Nephron (organoid): ENCODE data around the gene TPM4.

ENCODE experiments used
- H3K27ac Mint-ChIP-seq, 3 experiments: 2 replicates each; pipeline ENCODE4 v1.8.0; 2020; ENCODE audit warnings: mixed read lengths in 3 of 3, mild to moderate bottlenecking in 2 of 3, moderate library complexity in 1 of 3
- H3K27me3 Mint-ChIP-seq: 2 replicates; pipeline ENCODE4 v1.8.0; 2021; ENCODE audit warnings: low read depth, mild to moderate bottlenecking, moderate library complexity, mixed read lengths
- H3K36me3 Mint-ChIP-seq: 2 replicates; pipeline ENCODE4 v1.8.0; 2020; ENCODE audit warnings: low read depth, mixed read lengths
- H3K4me1 Mint-ChIP-seq: 2 replicates; pipeline ENCODE4 v1.8.0; 2020; ENCODE audit warnings: mixed read lengths
- H3K4me3 Mint-ChIP-seq, 3 experiments: 2 replicates each; pipeline ENCODE4 v1.8.0; 2020; ENCODE audit warnings: mild to moderate bottlenecking in 3 of 3, mixed read lengths in 3 of 3, moderate library complexity in 2 of 3
- H3K9me3 Mint-ChIP-seq: 2 replicates; pipeline ENCODE4 v1.8.0; 2020; ENCODE audit warnings: mixed read lengths
- CTCF ChIP-seq, 3 experiments: fragments of 200-600 bp; sonication (generic); IDR thresholded peaks; one replicate each; pipeline ENCODE4 v1.5.0; 2021; ENCODE audit warnings: antibody characterized with exemption in 3 of 3; ENCODE audit not compliant: unreplicated experiment in 3 of 3

Gene TPM4

GRCh38 chr19:16052353-16052752 is 23.9 kb upstream of the TPM4 start:
- Mint-ChIP-seq H3K4me1 (no peaks in the 10 kb centered on the region), H3K27me3 (peaks cover 17% of the 10 kb centered on the region), H3K9me3 (peaks cover 10% of the 10 kb centered on the region), H3K36me3 (no peaks in the 10 kb centered on the region), H3K4me3 (no peak overlapping the region), H3K27ac (no peak overlapping the region)
- no peak for TF ChIP-seq CTCF (IDR thresholded peaks at IDR 0.05; ENCODE audit: unreplicated experiment in 3 of 3)

GRCh38 chr19:16057062-16057461 is 19.2 kb upstream of the TPM4 start:
- H3K9me3 Mint-ChIP-seq, result peaks cover 22% of the 10 kb centered on the region

GRCh38 chr19:16060294-16060693 is 16.0 kb upstream of the TPM4 start:
- H3K27me3 Mint-ChIP-seq, result peaks cover 8% of the 10 kb centered on the region
- H3K4me3 Mint-ChIP-seq, result no peak overlapping the region
- H3K36me3 Mint-ChIP-seq, result no peaks in the 10 kb centered on the region
- no peak for TF ChIP-seq CTCF (IDR thresholded peaks at IDR 0.05; ENCODE audit: unreplicated experiment in 3 of 3)
- H3K9me3 Mint-ChIP-seq, result peaks cover 24% of the 10 kb centered on the region
- no peaks in the 10 kb centered on the region for H3K4me1 Mint-ChIP-seq
- H3K27ac Mint-ChIP-seq, result no peak overlapping the region

More at GRCh38 chr19:16057062-16057461, 19.2 kb upstream of the TPM4 start:
- no peak for TF ChIP-seq CTCF (IDR thresholded peaks at IDR 0.05; ENCODE audit: unreplicated experiment in 3 of 3)
- no peak overlapping the region for H3K27ac Mint-ChIP-seq
- H3K27me3 Mint-ChIP-seq, result peaks cover 13% of the 10 kb centered on the region
- no peak overlapping the region for H3K4me3 Mint-ChIP-seq
- no peaks in the 10 kb centered on the region for H3K36me3 Mint-ChIP-seq
- H3K4me1 Mint-ChIP-seq, result no peaks in the 10 kb centered on the region

- Mint-ChIP-seq H3K27ac (no peak overlapping the region), H3K27me3 (peaks cover 8% of the 10 kb centered on the region), H3K36me3 (no peaks in the 10 kb centered on the region), H3K9me3 (peaks cover 20% of the 10 kb centered on the region), H3K4me1 (no peaks in the 10 kb centered on the region), H3K4me3 (no peak overlapping the region)
- TF ChIP-seq CTCF (IDR thresholded peaks at IDR 0.05; ENCODE audit: unreplicated experiment in 3 of 3), result no peak
These were observed 14.4 kb upstream of the TPM4 start for GRCh38 chr19:16061943-16062342.

GRCh38 chr19:16062789-16063188 is 13.5 kb upstream of the TPM4 start:
- Mint-ChIP-seq H3K9me3 (peaks cover 16% of the 10 kb centered on the region), H3K36me3 (no peaks in the 10 kb centered on the region), H3K4me3 (no peak overlapping the region), H3K27ac (no peak overlapping the region), H3K27me3 (peaks cover 8% of the 10 kb centered on the region), H3K4me1 (no peaks in the 10 kb centered on the region)
- TF ChIP-seq CTCF (IDR thresholded peaks at IDR 0.05; ENCODE audit: unreplicated experiment in 3 of 3), result peak; percentile 54 to 61 (median 59)

- Mint-ChIP-seq H3K4me1 (no peaks in the 10 kb centered on the region), H3K27me3 (peaks cover 8% of the 10 kb centered on the region)
- TF ChIP-seq CTCF (IDR thresholded peaks at IDR 0.05; ENCODE audit: unreplicated experiment in 3 of 3), result no peak
These were observed 11.9 kb upstream of the TPM4 start for GRCh38 chr19:16064209-16064889.

More at GRCh38 chr19:16064209-16064889, 11.9 kb upstream of the TPM4 start:
- Mint-ChIP-seq H3K27ac (no peak overlapping the region), H3K9me3 (peaks cover 16% of the 10 kb centered on the region), H3K36me3 (no peaks in the 10 kb centered on the region), H3K4me3 (no peak overlapping the region)
